Nephron progenitor cell (in vitro differentiated cells): ENCODE measurements around the gene KCNJ13.

Experiments
- DNase-seq: peaks from one replicate; pipeline ENCODE4 v3.0.0; 2021
- H3K27ac Mint-ChIP-seq: 2 replicates; pipeline ENCODE4 v1.8.0; 2021; ENCODE audit warnings: mild to moderate bottlenecking, moderate library complexity, mixed read lengths
- H3K27me3 Mint-ChIP-seq: 2 replicates; pipeline ENCODE4 v1.8.0; 2021; ENCODE audit warnings: mild to moderate bottlenecking, low read depth, mixed read lengths; ENCODE audit not compliant: poor library complexity
- H3K36me3 Mint-ChIP-seq: 2 replicates; pipeline ENCODE4 v1.8.0; 2021; ENCODE audit warnings: low read depth, mixed read lengths
- H3K4me1 Mint-ChIP-seq: 2 replicates; pipeline ENCODE4 v1.8.0; 2021; ENCODE audit warnings: mixed read lengths
- H3K4me3 Mint-ChIP-seq: 2 replicates; pipeline ENCODE4 v1.8.0; 2021; ENCODE audit warnings: mild to moderate bottlenecking, moderate library complexity, mixed read lengths
- H3K9me3 Mint-ChIP-seq: 2 replicates; pipeline ENCODE4 v1.8.0; 2021; ENCODE audit warnings: mild to moderate bottlenecking, moderate library complexity, mixed read lengths
- CTCF ChIP-seq: fragments of 200-600 bp; sonication (generic); IDR thresholded peaks from 2 replicates; pipeline ENCODE4 v1.5.0; 2021; ENCODE audit warnings: antibody characterized with exemption

KCNJ13 gene

DNA sequence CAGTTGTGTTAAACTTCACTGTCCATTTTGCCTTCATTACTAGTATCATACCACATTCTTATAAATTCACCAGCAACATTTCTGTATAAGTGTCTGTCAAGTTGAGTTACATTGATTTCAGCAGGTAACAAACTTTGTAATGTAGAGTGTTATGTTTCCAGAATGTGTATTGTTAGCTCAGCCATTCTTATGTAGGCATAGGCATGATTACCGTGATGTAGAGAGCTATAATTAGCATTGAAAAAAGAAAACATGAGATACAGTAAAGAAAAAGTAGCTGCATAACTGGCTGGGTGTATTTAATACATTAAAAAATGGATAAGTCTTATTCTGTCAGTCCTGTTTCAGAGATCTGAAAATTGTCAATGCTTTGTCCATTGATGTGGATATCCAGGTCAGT, 8.5 kb downstream of the KCNJ13 start:
- DNase-seq = no peak
- Mint-ChIP-seq H3K27me3 (peaks cover 4% of the 10 kb centered on the region), H3K4me1 (no peaks in the 10 kb centered on the region), H3K4me3 (no peak overlapping the region), H3K36me3 (peaks cover 42% of the 10 kb centered on the region), H3K9me3 (no peaks in the 10 kb centered on the region), H3K27ac (no peak overlapping the region)
- TF ChIP-seq CTCF = no peak

DNA sequence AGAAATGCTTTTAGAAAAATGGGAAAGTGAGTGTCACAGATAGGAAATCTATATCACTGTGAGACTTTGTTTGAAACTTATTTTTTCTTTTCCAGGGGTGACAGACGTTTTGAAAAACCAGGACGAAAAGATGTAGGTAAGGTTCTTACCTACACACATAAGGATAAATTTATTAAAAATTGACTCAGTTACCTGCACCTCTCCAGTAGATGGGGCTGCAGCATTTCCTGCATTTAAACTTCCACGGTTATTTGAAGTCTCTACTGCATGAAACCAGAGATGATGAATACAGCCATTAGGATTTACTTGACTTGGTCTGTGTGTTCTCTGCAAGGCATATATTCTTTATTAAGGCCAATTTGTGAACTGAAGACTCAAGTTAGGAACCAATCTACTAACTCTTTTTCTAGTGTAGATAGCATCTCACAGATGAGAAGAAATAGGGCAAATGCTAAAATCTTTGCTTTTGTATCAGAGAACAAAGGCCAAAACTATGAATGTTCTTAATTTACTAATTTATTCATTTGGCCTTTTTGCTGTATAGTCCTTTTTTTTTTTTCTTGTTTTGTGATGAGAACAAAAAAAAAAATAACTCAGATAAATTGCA, 15.0 kb downstream of the KCNJ13 start:
- peak; percentile 32 for TF ChIP-seq CTCF
- H3K27ac Mint-ChIP-seq = no peak overlapping the region

GRCh38 chr2:232757905-232758304, 18.5 kb downstream of the KCNJ13 start:
- H3K4me3 Mint-ChIP-seq = no peak overlapping the region
- H3K27ac Mint-ChIP-seq = no peak overlapping the region
- no peaks in the 10 kb centered on the region for H3K9me3 Mint-ChIP-seq
- H3K36me3 Mint-ChIP-seq = peaks cover 50% of the 10 kb centered on the region
- H3K4me1 Mint-ChIP-seq = no peaks in the 10 kb centered on the region
- no peak for DNase-seq
- no peaks in the 10 kb centered on the region for H3K27me3 Mint-ChIP-seq
- no peak for TF ChIP-seq CTCF

More for the DNA sequence above, 15.0 kb downstream of the KCNJ13 start:
- H3K4me3 Mint-ChIP-seq = no peak overlapping the region
- no peak for DNase-seq
- no peaks in the 10 kb centered on the region for H3K9me3 Mint-ChIP-seq
- H3K27me3 Mint-ChIP-seq = no peaks in the 10 kb centered on the region
- H3K36me3 Mint-ChIP-seq = peaks cover 45% of the 10 kb centered on the region
- no peaks in the 10 kb centered on the region for H3K4me1 Mint-ChIP-seq

GRCh38 chr2:232750135-232750671, 26.2 kb downstream of the KCNJ13 start:
- Mint-ChIP-seq H3K27ac (no peak overlapping the region), H3K4me1 (peaks cover 7% of the 10 kb centered on the region), H3K27me3 (no peaks in the 10 kb centered on the region), H3K4me3 (no peak overlapping the region), H3K9me3 (no peaks in the 10 kb centered on the region), H3K36me3 (peaks cover 47% of the 10 kb centered on the region)
- no peak for TF ChIP-seq CTCF
- DNase-seq = no peak

GRCh38 chr2:232749331-232749730, 27.0 kb downstream of the KCNJ13 start:
- peaks cover 46% of the 10 kb centered on the region for H3K36me3 Mint-ChIP-seq
- TF ChIP-seq CTCF = no peak
- H3K27ac Mint-ChIP-seq = peak overlapping the region; percentile 90
- H3K4me3 Mint-ChIP-seq = no peak overlapping the region
- DNase-seq = no peak
- H3K4me1 Mint-ChIP-seq = peaks cover 7% of the 10 kb centered on the region
- no peaks in the 10 kb centered on the region for H3K9me3 Mint-ChIP-seq
- no peaks in the 10 kb centered on the region for H3K27me3 Mint-ChIP-seq

DNA sequence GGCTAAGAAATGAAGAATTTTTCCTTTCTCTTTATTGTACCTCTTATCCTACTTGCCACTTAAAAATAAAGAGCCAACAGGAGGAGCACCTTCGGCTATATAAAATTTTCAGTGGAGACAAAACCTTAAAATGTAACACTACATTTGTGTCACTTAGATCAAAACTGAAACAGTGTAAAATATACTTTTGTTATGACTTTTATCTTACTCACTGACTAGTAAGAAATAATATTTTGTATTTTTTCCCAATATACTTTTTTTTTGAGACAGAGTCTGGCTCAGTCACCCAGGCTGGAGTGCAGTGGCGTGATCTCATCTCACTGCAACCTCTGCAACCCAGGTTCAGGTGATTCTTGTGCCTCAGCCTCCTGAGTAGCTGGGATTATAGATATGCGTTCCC, 28.3 kb downstream of the KCNJ13 start:
- no peaks in the 10 kb centered on the region for H3K9me3 Mint-ChIP-seq
- no peak overlapping the region for H3K27ac Mint-ChIP-seq
- no peak for TF ChIP-seq CTCF
- H3K27me3 Mint-ChIP-seq = no peaks in the 10 kb centered on the region
- H3K4me1 Mint-ChIP-seq = peaks cover 7% of the 10 kb centered on the region
- peaks cover 36% of the 10 kb centered on the region for H3K36me3 Mint-ChIP-seq
- no peak overlapping the region for H3K4me3 Mint-ChIP-seq
- DNase-seq = no peak
